Measurements from ENCODE around the gene INPP5D.

DNA sequence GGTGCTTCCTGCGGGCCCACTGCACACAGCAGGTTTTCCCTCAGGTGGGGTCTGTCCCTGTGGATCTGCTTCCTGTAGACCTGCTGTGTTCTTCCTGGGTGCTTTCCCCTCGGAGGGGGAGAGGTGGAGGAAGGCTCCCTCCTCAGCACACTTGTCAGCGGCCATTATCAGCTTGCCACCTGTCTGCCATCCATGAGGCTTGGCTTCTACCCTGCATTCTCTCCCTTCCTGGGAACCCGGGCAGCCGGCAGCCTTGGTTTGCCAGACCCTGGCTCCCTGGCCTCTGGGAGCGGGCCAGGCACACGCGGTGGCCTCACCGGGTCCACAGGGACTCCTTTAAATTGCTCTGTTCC, 58.5 kb downstream of the INPP5D start:
- TF ChIP-seq, protein P1, sequence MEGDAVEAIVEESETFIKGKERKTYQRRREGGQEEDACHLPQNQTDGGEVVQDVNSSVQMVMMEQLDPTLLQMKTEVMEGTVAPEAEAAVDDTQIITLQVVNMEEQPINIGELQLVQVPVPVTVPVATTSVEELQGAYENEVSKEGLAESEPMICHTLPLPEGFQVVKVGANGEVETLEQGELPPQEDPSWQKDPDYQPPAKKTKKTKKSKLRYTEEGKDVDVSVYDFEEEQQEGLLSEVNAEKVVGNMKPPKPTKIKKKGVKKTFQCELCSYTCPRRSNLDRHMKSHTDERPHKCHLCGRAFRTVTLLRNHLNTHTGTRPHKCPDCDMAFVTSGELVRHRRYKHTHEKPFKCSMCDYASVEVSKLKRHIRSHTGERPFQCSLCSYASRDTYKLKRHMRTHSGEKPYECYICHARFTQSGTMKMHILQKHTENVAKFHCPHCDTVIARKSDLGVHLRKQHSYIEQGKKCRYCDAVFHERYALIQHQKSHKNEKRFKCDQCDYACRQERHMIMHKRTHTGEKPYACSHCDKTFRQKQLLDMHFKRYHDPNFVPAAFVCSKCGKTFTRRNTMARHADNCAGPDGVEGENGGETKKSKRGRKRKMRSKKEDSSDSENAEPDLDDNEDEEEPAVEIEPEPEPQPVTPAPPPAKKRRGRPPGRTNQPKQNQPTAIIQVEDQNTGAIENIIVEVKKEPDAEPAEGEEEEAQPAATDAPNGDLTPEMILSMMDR (IDR thresholded peaks at IDR 0.05; ENCODE audit: insufficient read depth, low read length, poor library complexity, severe bottlenecking), result no peak
- TF ChIP-seq EZH2phosphoT487 (conservative IDR thresholded peaks at IDR 0.05; ENCODE audit: low read length), result no peak

Measured in SU-DHL-6 (cell line).